ENCODE results near the gene CLPSL2.

CLPSL2 gene

GRCh38 chr6:35798706-35799105, 22.3 kb downstream of the CLPSL2 start:
- no peak for ATAC-seq (ENCODE audit: low read depth)

DNA sequence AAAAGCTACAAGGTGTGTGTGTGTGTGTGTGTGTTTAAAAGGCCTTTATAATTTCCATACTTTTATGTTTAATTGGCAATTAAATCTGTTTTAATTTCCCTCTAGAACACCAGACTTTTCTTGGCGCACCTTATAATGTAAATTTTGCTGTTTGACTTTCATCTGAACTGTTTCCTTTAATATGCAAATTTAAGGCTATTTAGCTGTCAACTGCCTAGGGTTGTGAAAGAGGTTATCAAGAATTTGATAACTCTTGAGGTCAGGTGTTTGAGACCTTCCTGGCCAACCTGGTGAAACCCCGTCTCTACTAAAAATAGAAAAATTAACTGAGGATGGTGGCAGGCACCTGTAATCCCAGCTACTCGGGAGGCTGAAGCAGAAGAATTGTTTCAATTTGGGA, 24.8 kb downstream of the CLPSL2 start:
- H3K4me1 ChIP-seq (ENCODE audit: insufficient read depth, poor library complexity, severe bottlenecking), result no peaks in the 10 kb centered on the region
- ATAC-seq (ENCODE audit: low read depth), result no peak

More at GRCh38 chr6:35798706-35799105, 22.3 kb downstream of the CLPSL2 start:
- no peaks in the 10 kb centered on the region for H3K27me3 ChIP-seq (ENCODE audit: insufficient read depth, poor library complexity, severe bottlenecking)
- H3K4me1 ChIP-seq (ENCODE audit: insufficient read depth, poor library complexity, severe bottlenecking), result no peaks in the 10 kb centered on the region
- H3K4me3 ChIP-seq (ENCODE audit: severe bottlenecking), result no peak overlapping the region
- no peak for TF ChIP-seq CTCF (IDR thresholded peaks at IDR 0.05; ENCODE audit: poor library complexity, severe bottlenecking)
- no peaks in the 10 kb centered on the region for H3K36me3 ChIP-seq (ENCODE audit: low read depth)
- DNase-seq (ENCODE audit: low spot score), result no peak
- H3K9me3 ChIP-seq (ENCODE audit: severe bottlenecking), result no peaks in the 10 kb centered on the region
- no peak overlapping the region for H3K27ac ChIP-seq (ENCODE audit: poor library complexity, severe bottlenecking)

DNA sequence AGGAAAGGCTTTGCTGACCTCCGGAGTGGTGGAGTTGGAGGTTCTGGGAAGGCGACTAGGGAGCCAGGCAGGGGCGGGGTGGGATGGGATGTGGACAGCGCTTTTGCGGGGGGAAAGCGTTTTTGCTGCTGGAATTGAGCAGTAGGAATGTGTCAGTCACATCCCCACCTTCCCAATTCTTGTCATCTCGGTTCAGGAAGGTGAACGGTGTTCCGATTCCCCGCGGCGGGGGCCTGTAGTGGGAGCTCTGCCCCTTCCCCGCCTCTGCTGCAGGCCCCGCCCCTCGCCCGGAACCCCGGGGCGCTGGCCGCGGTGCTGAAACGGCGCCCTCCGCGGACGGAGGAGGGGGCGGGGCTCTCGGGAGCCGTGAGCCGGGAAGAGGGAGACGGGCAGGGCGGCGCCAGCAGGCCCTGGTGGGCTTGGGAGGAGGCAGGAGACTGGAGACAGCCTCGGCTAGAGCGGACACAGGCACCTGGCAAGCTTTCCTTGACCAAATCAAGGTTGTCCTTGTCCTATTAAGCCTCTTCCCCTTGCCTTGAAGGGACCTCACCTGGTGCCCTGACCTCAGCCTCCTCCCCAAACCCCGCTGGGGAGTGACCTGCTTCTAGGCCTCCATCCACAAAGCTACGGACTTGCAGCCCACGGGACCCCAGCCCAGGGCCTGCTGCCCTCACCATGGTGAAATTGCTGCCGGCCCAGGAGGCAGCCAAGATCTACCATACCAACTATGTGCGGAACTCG, 28.8 kb downstream of the CLPSL2 start, which contains the start of gene LHFPL5:
LHFPL5 (plus strand) TSS at position 357 of the 741 bp plus-strand sequence; CDS start at position 676, 319 bp downstream.
- TF ChIP-seq CTCF (IDR thresholded peaks at IDR 0.05; ENCODE audit: poor library complexity, severe bottlenecking), result no peak
- peaks cover 17% of the 10 kb centered on the region for H3K4me1 ChIP-seq (ENCODE audit: insufficient read depth, poor library complexity, severe bottlenecking)
- ATAC-seq (ENCODE audit: low read depth) (peak; percentile 74), DNase-seq (ENCODE audit: low spot score) (no peak)
- no peaks in the 10 kb centered on the region for H3K9me3 ChIP-seq (ENCODE audit: severe bottlenecking)
- H3K27ac ChIP-seq (ENCODE audit: poor library complexity, severe bottlenecking), result no peak within 1 kb of the TSS
- no peaks in the 10 kb centered on the region for H3K27me3 ChIP-seq (ENCODE audit: insufficient read depth, poor library complexity, severe bottlenecking)
- H3K4me3 ChIP-seq (ENCODE audit: severe bottlenecking), result no peak within 1 kb of the TSS
- H3K36me3 ChIP-seq (ENCODE audit: low read depth), result no peaks in the 10 kb centered on the region

More for the DNA sequence above, 24.8 kb downstream of the CLPSL2 start:
- Histone ChIP-seq H3K9me3 (ENCODE audit: severe bottlenecking) (no peaks in the 10 kb centered on the region), H3K27me3 (ENCODE audit: insufficient read depth, poor library complexity, severe bottlenecking) (no peaks in the 10 kb centered on the region), H3K27ac (ENCODE audit: poor library complexity, severe bottlenecking) (no peak overlapping the region), H3K36me3 (ENCODE audit: low read depth) (no peaks in the 10 kb centered on the region), H3K4me3 (ENCODE audit: severe bottlenecking) (no peak overlapping the region)
- TF ChIP-seq CTCF (IDR thresholded peaks at IDR 0.05; ENCODE audit: poor library complexity, severe bottlenecking), result no peak
- DNase-seq (ENCODE audit: low spot score), result no peak

DNA sequence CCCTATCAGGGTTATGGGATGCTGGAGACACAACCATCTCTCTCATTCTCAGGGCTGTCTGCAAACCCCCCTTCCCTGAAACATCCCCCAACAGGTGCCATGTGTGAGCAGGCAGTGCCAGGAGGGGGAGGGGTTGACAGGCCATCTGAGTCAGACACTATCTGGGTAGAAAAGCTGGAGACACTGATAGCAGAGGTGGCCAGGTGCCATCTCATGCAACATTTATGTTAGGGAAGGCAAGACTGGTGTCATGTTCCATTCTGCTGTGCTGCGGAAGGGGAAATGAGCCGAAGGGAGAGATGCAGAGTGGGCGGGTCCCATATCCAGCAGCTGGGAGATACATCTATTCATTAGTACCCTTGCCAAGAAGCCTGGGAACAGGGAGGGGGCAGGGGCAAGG, 32.3 kb downstream of the CLPSL2 start:
- Histone ChIP-seq H3K27ac (ENCODE audit: poor library complexity, severe bottlenecking) (peak overlapping the region; percentile 80), H3K27me3 (ENCODE audit: insufficient read depth, poor library complexity, severe bottlenecking) (no peaks in the 10 kb centered on the region), H3K4me1 (ENCODE audit: insufficient read depth, poor library complexity, severe bottlenecking) (peaks cover 32% of the 10 kb centered on the region), H3K9me3 (ENCODE audit: severe bottlenecking) (no peaks in the 10 kb centered on the region), H3K4me3 (ENCODE audit: severe bottlenecking) (no peak overlapping the region), H3K36me3 (ENCODE audit: low read depth) (no peaks in the 10 kb centered on the region)
- ATAC-seq (ENCODE audit: low read depth), result peak; percentile 47
- DNase-seq (ENCODE audit: low spot score), result no peak
- no peak for TF ChIP-seq CTCF (IDR thresholded peaks at IDR 0.05; ENCODE audit: poor library complexity, severe bottlenecking)

- Histone ChIP-seq H3K27me3 (ENCODE audit: insufficient read depth, poor library complexity, severe bottlenecking) (no peaks in the 10 kb centered on the region), H3K36me3 (ENCODE audit: low read depth) (no peaks in the 10 kb centered on the region), H3K9me3 (ENCODE audit: severe bottlenecking) (no peaks in the 10 kb centered on the region), H3K27ac (ENCODE audit: poor library complexity, severe bottlenecking) (peak overlapping the region; percentile 80), H3K4me1 (ENCODE audit: insufficient read depth, poor library complexity, severe bottlenecking) (peaks cover 32% of the 10 kb centered on the region), H3K4me3 (ENCODE audit: severe bottlenecking) (no peak overlapping the region)
- no peak for TF ChIP-seq CTCF (IDR thresholded peaks at IDR 0.05; ENCODE audit: poor library complexity, severe bottlenecking)
- ATAC-seq (ENCODE audit: low read depth) (no peak), DNase-seq (ENCODE audit: low spot score) (no peak)
These were observed 33.4 kb downstream of the CLPSL2 start for GRCh38 chr6:35809809-35810208.
